ENCODE data around the gene PWWP2B.

Gene PWWP2B

DNA sequence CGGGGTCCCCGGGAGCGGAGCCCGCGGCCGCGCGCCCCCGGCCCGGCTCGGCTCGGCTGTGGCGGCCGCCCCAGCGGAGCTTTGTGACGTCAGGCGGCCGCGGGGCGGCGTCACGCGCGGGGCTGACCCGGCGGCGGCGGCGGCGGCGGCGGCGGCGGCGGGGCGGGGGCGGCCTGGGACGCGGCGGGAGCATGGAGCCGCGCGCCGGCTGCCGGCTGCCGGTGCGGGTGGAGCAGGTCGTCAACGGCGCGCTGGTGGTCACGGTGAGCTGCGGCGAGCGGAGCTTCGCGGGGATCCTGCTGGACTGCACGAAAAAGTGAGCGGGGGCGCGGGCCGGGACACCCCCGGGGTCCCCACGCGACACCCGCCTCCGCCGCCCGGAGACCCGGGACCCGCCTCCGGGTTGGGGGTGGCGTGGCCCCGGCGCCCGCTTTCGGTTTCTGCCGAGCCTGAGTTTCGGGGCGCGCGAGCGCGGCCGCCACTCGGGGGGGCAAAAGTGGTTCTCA is at the start of gene PWWP2B:
PWWP2B (plus strand) TSS at position 165 of the 506 bp plus-strand sequence; CDS start at position 192, 27 bp downstream.
- DNase-seq = peak in 2 of 4 experiments; percentile 23 to 57

DNA sequence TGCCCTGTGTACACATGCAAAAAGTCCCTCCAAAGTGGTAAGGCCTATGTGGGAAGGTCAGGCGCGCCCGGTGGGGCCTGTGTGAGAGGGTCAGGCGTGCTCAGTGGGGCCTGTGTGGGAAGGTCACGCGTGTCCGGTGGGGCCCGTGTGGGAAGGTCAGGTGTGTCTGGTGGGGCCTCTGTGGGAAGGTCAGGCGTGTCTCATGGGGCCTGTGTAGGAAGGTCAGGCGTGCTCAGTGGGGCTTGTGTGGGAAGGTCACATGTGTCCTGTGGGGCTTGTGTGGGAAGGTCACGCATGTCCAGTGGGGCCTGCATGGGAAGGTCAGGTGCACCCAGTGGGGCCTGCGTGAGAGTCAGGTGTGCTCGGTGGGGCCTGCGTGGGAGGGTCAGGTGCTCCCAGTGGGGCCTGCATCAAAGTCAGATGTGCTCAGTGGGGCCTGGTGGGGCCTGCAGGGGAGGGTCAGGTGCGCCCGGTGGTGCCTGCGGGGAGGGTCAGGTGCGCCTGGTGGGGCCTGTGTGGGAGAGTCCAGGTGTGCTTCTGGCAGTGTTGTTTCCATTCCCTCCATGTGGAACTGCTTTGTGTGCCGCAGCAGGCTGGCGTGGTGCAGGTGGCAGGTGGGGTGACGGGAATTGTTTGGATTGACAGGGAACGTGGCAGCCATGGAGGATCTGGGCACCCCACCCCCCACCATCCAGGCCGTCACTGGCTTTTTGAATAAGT is 49.6 kb upstream of the PWWP2B start:
- DNase-seq = no peak

DNA sequence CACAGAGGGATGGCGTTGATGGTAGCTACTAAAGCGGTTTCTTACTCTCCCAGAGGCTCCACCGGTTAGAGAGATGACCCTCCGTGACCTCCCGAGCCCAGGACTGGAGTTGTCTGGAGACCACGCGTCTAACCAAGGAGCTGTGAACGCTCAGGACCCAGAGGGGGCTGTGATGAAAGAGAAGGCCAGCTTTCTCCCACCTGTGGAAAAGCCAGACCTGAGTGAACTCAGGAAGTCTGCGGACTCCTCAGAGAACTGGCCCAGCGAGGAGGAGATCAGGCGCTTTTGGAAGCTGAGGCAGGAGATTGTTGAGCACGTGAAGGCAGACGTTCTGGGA is 49.1 kb upstream of the PWWP2B start:
- DNase-seq = no peak

DNA sequence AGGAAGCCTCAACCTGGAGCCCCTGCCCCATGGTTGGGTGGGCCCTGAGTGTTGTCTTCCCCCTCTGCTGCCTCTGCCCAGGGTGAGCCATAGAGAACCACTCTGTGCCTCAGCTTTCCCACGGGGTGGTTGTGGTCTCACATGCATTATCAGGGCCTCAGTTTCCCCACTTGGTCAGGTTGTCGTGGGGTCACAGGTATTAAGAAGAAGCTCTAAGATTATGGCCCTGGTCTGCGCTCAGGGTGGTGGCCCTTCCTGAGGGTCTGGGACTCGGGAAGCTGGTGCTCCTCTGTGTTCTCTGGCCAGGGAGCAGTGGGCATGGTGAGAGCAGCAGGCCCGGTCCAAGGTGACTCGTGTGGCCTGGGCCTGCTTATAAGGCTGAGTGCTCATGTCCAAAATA is 47.2 kb upstream of the PWWP2B start:
- DNase-seq = no peak

DNA sequence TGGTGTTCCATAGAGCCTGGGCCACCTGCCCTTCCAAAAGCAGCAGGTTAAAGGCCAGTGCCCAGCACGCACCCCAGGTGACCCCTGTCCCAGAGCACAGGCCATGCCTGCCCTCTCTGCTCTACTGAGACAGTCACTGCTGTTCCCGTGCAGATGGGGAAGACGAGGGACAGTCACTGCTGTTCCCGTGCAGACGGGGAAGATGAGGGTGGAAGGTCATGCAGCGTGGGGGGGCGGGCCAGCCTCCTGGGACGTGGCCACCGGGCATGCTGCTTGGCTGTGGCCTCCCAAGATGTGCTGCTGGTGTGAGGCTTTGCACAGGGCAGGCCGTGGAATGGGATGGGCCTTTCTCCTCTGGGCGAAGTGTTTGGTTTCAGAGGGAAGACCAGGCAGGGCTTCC is 46.6 kb upstream of the PWWP2B start:
- DNase-seq = no peak

DNA sequence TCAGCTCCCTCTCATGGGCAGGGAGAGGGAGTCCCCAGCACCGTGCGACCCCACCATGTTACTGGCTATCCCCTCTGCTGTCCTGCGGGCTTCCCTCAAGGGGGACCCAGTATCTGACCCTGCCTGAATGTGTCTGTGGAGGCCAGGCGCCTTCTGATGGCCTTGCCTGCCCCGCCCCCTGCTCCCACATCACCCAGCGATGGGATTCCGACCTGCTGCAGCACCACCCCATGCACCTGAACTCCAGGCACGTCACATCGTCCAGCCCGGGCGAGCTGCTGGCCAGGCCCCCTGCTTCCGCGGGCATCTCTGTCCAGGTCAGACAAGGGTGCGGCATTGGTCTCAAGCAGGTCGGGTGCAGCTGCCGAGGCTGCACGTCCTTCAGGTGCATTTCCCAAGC is 46.1 kb upstream of the PWWP2B start:
- no peak for DNase-seq

DNA sequence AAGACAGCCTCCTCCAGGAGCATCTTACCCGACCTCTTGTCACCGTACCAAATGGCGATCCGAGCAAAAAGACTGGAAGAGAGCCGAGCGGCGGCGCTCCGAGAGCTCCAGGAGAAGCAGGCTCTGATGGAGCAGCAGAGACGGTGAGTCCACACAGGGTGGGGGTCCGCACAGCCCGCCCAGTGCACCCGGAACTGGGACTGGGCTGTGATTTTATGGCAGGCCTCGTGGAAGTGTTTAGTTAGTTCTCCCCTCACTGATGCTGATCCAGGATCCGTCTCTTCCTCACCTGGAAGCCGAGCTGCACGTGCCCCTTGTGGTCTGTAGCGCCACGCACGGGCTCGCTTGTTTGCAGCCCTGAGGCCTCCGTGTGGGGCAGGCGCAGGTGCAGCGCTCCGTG is 45.4 kb upstream of the PWWP2B start:
- no peak for DNase-seq

DNA sequence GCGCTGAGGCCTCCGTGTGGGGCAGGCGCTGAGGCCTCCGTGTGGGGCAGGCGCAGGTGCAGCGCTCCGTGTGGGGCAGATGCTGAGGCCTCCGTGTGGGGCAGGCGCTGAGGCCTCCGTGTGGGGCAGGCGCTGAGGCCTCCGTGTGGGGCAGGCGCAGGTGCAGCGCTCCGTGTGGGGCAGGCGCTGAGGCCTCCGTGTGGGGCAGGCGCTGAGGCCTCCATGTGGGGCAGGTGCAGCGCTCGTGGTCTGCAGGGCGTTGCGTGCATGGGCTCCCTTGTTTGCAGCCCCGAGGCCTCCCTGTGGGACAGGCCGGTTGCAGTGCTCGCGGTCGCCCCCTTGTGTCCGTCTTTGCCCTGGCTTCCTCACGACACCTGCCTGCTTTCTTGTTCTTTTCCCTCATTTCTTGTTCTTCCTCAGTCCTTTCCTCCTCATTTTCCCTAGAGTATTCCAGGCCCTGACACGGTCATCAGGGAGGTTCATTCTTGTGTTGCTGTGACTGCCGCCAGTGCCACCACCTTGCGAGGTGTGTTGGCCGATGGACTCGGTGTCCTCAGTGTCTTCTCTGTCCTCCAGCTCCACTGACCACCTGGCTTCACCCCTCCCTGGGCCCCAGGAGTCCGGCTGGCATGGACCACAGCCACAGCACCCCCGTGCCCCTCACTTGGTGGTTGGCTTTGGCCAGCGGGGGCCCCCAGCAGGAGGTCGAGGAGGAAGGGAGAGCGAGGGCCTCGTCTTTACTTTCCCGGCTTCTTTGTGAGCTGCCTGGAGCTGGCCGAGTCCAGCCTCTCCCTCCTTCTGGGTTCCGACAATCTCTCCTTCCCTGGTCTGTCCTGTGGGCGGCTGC is 44.3 kb upstream of the PWWP2B start:
- peak; percentile 44 to 74 (median 67) for DNase-seq

DNA sequence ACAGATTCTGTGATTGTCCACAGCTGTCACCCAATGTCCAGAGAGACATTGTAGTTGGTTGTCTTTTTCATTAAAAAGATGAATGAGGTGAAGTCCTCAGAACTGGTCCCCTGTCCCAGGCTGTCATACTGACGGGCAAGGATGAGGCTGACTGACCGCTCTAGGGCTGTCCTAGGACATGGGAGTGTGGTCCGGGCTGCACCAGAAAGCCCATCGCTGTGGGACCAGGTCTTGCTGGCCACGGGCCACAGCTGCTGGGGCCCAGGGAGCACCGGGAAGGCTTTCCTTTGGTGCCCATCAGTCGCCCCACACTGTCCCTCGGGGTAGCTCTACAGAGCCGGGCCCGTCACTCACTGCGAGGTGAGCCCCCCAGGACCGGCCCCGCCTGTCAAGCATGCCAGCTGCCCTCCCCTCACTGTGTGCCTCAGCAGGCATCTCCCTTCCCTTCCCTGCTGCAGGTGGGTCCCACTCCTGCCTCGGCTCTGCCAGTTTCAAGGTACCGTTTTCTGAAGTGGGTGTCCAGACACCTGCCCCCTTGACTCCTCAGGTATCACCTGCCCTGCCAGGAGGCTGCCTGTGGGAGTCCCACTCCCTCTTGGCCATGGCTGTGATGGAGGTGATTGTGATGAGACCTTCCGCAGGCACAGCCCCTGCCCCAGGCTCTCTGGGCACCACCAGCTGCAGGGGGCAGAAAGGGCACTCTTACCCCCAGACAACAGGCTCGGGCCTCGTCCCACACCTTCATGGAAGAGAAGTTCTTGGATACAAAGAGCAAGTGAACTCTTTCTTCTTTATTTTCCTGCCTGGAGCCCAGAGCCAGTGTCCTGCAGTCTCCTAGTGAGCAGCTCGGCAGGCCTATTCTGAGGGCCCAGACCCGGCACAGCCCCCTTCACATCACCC is 43.3 kb upstream of the PWWP2B start:
- DNase-seq = no peak

DNA sequence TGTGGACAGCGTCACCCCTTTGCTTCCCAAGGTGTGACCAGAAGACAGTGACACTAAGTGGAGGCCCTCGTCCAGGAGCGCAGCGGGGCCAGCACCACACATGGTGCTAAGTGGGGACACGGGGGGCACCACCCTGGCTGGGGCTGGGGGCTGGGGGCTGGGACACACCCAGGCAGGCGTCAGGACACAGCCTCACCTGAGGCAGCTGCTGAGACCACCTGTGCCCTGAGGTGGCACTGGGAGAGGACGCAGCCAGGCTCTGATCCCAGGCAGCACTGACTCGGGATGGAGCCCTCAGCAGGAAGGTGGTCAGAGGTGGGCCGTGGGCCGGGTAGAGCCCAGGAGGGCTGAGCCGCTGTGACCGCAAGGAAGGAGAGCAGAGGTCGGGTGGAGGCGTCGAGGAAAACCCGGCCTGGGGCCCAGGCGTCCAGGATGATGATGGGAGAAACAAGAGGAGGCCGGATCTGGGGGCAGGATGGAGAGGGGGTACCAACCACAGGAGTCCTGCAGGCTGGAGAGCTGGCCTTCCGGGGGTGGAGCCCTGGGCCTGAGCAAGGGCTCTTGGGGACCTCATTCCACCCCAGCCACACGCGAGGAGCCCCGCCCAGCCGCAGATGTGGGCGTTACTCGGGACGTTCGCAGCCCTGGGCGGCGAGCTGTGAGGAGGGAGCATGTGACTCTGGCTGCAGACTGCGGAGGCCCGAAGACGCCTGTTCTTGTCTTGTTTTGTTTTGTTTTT is 42.5 kb upstream of the PWWP2B start:
- DNase-seq = no peak

DNA sequence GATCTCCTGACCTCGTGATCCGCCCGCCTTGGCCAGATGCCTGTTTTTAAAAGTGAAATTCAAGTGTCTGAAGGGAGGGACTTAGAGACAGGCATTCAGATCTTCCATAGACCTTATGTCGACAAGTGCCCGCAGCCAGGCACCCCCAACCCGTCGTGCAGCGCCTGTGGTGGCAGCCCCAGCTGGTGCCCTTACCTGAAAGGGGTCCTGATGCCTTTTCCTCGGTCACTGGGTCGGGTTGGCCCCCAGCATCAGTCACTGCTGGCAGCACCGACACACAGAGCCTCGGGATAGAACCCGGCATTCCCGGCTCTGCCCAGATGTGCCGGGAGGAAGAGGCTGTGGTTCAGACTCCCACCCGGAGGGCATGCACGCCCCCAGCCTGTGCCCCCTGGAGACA is 41.7 kb upstream of the PWWP2B start:
- no peak for DNase-seq

DNA sequence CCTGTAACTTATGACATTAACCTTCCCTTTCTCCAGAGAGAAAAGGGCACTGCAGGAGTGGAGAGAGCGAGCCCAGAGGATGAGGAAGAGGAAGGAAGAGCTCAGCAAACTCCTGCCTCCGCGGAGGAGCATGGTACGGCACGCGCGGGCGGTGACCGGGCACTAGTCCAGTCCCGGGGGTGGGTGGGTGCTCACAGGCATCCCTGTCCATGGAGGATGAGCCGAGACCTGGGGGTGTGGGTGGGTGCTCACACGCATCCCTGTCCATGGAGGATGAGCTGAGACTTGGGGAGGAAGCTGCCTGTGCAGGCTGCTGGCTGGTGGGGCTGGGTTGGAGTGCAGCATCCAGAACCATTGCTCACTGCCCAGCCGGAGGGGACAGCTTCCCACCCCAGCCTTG is 41.2 kb upstream of the PWWP2B start:
- no peak for DNase-seq

DNA sequence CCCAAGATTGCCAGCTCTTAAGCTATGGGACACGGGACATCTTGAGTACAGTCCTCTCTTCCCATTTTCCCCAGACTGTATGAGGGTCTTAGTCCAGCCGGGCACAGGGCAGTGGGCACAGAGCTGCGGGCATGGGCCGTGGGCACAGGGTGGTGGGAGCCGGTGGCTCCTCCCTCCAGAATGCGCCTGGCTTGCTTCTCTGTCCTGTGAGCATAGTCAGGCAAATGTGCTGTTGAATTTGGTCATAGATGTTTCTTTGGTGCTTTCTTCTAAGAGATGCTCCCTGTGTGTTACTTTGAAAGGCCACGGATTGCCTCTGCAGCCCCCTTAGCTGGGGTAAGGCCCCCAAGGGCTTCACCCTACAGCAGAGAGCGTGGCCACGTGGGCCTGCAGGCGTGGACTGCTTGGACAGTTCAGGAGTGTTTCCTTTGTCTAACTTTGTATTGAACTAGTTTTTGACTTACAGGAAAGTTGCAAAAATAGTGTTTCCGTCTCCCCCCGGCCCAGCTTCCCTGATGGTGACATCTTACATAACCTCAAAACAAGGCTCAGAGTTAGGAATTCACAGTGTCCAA is 40.3 kb upstream of the PWWP2B start:
- DNase-seq = no peak

DNA sequence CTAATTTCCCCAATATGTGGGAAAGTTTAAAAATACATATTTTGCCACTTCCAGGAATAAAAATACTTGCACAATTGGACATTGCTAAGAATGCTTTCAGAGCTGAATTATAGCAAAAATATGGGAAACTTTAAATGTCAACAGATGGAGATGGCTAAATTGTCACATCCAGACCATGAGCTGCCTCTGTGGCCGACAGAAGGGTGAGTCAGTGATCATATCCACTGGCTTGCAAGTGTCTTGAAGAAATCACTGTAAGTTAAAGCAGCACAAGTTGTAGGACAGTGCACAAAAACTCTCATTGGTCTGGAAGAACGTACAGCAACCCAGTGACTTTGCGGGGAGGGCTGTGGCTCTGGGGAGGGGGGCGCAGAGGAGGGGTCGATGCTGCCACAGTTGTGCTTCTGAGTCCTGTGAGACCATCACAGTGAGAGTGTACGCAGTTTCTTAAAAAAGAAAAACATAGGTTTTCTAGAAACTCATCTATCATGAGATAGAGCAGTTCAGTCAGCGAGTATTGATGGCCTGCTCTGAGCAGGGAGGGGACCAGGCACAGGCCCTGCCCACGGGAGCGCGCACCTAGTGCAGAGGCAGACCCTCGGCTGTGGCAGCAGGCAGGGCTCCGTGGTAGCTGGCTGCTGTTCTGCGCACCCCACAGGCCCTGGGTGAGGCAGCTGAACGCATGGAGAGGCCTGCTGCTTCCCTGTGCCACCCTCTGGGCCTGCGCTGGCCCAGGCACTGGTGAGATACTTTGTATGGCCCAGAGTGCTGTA is 39.5 kb upstream of the PWWP2B start:
- no peak for DNase-seq

DNA sequence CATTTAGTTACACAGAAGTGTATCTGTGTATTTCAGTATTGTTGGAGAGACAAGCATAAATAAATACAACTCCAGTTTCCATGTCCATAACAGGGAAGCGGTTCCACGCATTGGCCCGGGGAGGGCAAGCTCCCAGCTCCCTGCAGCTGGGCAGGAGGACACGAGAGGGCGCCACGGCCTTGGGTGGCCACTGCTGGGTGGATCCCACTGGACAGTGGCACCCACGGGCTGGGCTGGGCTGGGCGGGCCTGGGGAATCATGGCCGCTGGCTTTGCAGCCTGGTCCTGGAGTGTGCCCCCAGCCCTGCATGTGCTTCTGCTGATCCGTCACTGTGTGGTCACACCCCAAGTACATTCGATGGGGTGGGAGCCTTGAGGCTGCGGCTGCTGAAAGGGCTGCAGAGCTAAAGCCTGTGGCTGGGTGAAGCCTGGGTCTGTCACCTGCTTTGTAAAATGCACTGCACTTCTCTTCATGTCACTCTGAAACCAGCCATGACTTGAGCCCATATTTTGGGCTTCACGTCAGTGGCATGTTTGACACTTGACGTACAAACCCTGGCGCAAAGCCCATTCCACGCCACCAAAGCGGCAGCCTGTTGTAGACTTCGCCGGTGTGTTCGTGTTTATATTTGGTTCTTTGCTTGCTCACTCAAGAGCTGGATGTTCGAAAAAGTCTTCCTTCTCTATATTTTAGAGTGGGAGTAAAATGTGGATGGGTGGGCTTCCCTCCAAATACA is 37.5 kb upstream of the PWWP2B start:
- DNase-seq = no peak

DNA sequence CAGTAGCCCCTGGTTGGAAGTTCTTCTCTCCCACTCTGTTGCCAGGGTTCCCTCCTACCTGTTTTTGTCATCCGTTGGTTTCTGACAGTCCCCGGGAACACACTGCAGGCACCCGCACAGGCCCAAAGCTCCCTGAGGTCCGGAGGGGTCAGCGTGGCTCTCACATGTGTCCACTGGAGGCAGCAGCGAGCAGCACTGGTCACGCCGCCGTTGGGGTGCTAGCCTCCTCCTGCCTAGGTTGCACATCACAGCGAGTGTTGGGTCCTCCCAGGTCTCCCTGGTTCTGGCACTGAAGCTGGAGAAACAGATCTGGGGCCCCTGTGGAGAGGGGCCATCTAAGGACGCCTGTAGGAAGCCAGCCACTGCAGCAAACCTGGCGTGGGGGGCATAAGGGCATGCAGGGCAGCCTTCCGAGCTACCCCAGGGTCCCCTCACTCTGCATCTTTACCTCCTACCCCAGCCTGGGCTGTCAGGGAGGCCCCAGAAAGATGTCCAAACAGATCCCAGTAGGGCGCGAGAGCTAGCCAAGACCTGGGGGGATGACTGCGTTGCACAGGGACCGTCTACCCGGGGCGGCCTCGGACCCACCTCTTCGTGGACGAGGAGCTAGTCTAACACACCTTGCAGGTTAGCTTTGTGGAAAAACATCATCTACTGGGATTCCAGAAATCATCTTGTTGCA is 36.1 kb upstream of the PWWP2B start:
- DNase-seq = peak in 1 of 4 experiments; percentile 14

DNA sequence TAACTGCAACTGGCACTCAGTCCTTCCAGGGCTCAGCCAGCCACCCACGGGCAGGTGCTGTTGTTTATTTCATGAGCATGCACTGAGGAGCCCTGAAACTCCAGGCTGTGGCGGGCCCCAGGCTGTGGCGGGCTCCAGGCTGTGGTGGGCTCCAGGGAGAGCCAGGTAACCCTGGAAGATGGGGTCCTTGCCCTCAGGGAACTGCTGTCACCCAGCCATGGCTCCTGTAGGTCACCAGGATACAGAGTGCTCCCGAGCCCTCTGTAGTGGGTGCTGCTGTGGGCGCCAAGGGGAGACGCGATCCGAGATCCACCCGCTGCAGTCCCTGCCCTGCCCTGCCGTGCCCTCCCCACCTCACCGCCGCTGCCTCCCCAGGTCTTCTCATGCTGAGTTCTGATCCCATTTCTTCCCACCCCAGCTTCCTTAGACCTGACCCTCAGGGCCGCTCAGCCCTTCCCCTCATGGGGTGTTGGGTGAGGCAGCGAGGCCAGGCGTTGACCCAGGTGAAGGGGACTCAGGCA is 35.4 kb upstream of the PWWP2B start:
- DNase-seq = no peak

DNA sequence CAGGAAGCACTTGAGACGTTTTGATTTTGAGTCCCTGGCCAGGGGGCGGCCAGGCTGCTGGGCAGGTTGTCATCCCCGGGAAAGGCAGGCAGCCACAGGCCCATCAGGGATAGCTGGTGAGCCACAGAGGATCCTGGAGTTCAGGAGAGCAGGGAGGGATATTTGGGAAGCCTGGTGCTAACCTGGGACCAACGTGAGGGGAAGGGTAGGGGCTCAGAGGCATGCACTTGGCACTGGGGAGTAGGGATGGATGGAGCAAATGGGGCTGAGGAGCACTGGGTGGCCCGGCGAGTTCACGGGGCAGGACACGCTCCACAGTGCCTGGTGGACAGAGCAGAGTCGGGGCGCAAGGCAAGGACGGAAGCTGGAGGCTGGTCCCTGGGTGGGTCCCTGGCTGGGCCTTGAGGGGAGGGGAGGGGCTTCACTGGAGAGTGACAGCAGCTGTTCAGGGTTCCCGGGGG is 34.8 kb upstream of the PWWP2B start:
- no peak for DNase-seq

DNA sequence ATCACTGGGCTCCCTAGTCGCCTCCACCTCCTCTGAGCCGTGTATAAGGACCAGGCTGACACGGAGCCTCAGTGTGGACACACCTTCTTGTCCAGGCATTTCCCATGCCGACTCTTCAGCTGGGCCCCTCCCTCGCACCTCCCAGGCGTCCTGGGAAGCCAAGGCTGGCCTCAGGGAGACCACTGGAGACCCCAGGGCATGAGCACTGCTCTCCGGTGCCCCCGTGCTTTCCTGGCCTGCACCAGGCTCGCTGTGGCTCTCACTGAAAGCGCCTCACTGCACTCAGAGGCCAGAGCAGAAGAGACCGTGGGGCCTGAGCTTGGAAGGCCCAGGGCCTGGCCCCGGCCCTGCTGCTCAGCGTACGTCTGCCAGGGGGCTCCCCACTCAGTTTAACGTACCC is 33.6 kb upstream of the PWWP2B start:
- no peak for DNase-seq
